ENCODE data around the gene SCGB2B2. TPM values are rescaled to one million over a fixed set of nuclear protein-coding genes. Genes with fewer than 3 reads are reported as not detected.

SCGB2B2 gene
- total RNA-seq, 2 experiments from 2014 or later: 0.30 to 0.42 TPM

DNA sequence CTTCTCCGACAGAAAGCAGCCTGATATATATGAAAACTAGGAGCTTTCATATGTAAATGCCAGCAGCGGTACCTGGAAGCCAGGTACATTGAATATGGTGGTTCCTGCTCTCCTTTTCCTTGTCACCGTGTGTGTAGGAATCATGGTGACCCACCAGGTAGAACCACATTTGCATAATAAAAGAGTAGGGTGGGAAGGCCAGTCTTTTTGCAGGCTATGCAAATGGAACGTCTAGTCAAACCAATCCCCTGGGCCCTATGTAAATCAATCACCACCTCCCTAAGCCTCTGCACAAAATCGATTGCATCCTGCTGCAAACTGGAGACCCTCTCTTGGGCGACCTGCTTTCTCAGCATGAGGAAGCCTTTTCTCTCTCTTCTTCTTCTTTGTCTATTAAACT, 34.9 kb upstream of the SCGB2B2 start:
- CTCF ChIA-PET: interaction anchor here (1.0 to 2.1 kb wide), 2 partner anchors 72 to 934 kb away, joined by 3 to 21 read pairs; no protein-coding TSS in a partner anchor

DNA sequence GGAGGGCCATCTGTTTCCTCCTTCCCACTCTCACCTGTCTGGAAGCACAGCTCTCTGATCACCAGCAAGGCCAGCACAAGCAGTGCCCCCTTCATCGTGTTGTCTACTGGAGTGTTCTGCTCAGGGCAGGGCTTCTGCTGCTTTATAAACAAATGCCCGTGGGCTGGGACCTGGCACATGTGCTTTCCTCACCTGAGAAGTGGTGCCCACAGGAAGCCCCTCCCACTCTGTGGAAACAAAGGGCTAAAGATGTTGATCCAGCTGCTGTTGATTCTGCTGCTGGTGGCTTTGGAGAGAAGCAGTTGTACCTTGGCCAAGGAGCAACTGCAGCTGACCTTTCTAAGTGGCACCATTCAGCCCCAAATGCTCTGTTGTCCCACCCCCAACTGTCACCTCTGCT, 30.7 kb upstream of the SCGB2B2 start:
- peaks cover 36% of the 10 kb centered on the region for H3K27me3 Mint-ChIP-seq
- H3K9me3 ChIP-seq (ENCODE audit: control insufficient read depth in 1 of 2, insufficient read depth in 1 of 2, low read length in 2 of 2): peaks cover 0 to 6% of the 10 kb centered on the region in 2 experiments

More for the DNA sequence above, 34.9 kb upstream of the SCGB2B2 start:
- Histone ChIP-seq H3K4me1 (ENCODE audit: insufficient read depth, low read length) (no peaks in the 10 kb centered on the region), H3K27me3 (ENCODE audit: control insufficient read depth in 1 of 2, insufficient read depth in 2 of 2, low read length in 2 of 2) (peaks cover 3 to 13% of the 10 kb centered on the region in 2 experiments), H3K9me3 (ENCODE audit: control insufficient read depth in 1 of 2, insufficient read depth in 1 of 2, low read length in 2 of 2) (peaks cover 4 to 17% of the 10 kb centered on the region in 2 experiments), H3K27ac (ENCODE audit: low read depth in 1 of 2, low read length in 2 of 2) (no peak overlapping the region), H3K36me3 (ENCODE audit: insufficient read depth, low read length) (no peaks in the 10 kb centered on the region), H3K4me3 (ENCODE audit: low read length) (no peak overlapping the region)
- H3K36me3 Mint-ChIP-seq (ENCODE audit: low read depth): no peaks in the 10 kb centered on the region
- H3K9me3 Mint-ChIP-seq: peaks cover 6% of the 10 kb centered on the region
- POLR2A ChIA-PET: interaction anchor here (0.6 kb wide), 1 partner anchor 32 kb away, joined by 3 read pairs; no protein-coding TSS in a partner anchor
- H3K4me1 Mint-ChIP-seq (ENCODE audit: low read depth): no peaks in the 10 kb centered on the region
- H3K27me3 Mint-ChIP-seq: peaks cover 38% of the 10 kb centered on the region
- no peak overlapping the region for H3K27ac Mint-ChIP-seq
- DNase-seq (no peak), ATAC-seq (ENCODE audit: poor library complexity) (no peak)
- intact Hi-C loops (cut with DNase I, micrococcal nuclease): loop anchor here (1.0 to 5.0 kb wide), 4 partner anchors 73 to 935 kb away; no protein-coding TSS in a partner anchor
- TF ChIP-seq, protein P1, sequence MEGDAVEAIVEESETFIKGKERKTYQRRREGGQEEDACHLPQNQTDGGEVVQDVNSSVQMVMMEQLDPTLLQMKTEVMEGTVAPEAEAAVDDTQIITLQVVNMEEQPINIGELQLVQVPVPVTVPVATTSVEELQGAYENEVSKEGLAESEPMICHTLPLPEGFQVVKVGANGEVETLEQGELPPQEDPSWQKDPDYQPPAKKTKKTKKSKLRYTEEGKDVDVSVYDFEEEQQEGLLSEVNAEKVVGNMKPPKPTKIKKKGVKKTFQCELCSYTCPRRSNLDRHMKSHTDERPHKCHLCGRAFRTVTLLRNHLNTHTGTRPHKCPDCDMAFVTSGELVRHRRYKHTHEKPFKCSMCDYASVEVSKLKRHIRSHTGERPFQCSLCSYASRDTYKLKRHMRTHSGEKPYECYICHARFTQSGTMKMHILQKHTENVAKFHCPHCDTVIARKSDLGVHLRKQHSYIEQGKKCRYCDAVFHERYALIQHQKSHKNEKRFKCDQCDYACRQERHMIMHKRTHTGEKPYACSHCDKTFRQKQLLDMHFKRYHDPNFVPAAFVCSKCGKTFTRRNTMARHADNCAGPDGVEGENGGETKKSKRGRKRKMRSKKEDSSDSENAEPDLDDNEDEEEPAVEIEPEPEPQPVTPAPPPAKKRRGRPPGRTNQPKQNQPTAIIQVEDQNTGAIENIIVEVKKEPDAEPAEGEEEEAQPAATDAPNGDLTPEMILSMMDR (IDR thresholded peaks at IDR 0.05): no peak
- no peak overlapping the region for H3K4me3 Mint-ChIP-seq

DNA sequence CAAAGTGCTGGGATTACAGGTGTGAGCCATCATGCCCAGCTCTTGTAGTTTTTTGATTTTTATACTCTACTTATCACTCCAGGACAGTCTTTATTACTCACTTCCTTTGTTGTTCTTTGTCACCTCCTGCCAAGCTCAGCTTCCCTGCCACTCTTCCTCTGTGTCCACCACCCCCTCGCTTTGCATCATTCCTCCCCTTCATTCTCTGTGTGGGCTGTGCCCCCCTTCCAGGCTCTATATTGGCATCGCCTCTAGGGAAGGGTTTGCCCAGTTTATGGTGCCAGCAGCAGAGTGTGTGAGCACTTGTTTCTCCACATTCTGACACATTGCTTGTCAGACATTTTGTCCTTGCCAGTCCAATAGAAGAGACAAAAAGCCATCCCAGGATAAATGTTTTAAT, 15.6 kb upstream of the SCGB2B2 start:
- intact Hi-C loops (cut with DNase I, micrococcal nuclease): no loop called here

More for the DNA sequence above, 30.7 kb upstream of the SCGB2B2 start:
- Histone ChIP-seq H3K27ac (ENCODE audit: low read depth in 1 of 2, low read length in 2 of 2) (no peak overlapping the region), H3K36me3 (ENCODE audit: insufficient read depth, low read length) (no peaks in the 10 kb centered on the region), H3K4me1 (ENCODE audit: insufficient read depth, low read length) (no peaks in the 10 kb centered on the region), H3K27me3 (ENCODE audit: control insufficient read depth in 1 of 2, insufficient read depth in 2 of 2, low read length in 2 of 2) (peaks cover 3 to 7% of the 10 kb centered on the region in 2 experiments), H3K4me3 (ENCODE audit: low read length) (no peak overlapping the region)
- no peak overlapping the region for H3K4me3 Mint-ChIP-seq
- no peak overlapping the region for H3K27ac Mint-ChIP-seq
- intact Hi-C loops (cut with DNase I, micrococcal nuclease): no loop called here
- ChIA-PET CTCF (no interaction called here), POLR2A (no interaction called here)
- DNase-seq (no peak), ATAC-seq (ENCODE audit: poor library complexity) (no peak)
- H3K9me3 Mint-ChIP-seq: peaks cover 2% of the 10 kb centered on the region
- TF ChIP-seq, protein P1 (IDR thresholded peaks at IDR 0.05): no peak
- no peaks in the 10 kb centered on the region for H3K4me1 Mint-ChIP-seq (ENCODE audit: low read depth)
- no peaks in the 10 kb centered on the region for H3K36me3 Mint-ChIP-seq (ENCODE audit: low read depth)

More for the DNA sequence above, 15.6 kb upstream of the SCGB2B2 start:
- Histone ChIP-seq H3K36me3 (ENCODE audit: insufficient read depth, low read length) (no peaks in the 10 kb centered on the region), H3K9me3 (ENCODE audit: control insufficient read depth in 1 of 2, insufficient read depth in 1 of 2, low read length in 2 of 2) (peaks cover 4 to 31% of the 10 kb centered on the region in 2 experiments), H3K4me1 (ENCODE audit: insufficient read depth, low read length) (no peaks in the 10 kb centered on the region), H3K4me3 (ENCODE audit: low read length) (no peak overlapping the region), H3K27ac (ENCODE audit: low read depth in 1 of 2, low read length in 2 of 2) (no peak overlapping the region), H3K27me3 (ENCODE audit: control insufficient read depth in 1 of 2, insufficient read depth in 2 of 2, low read length in 2 of 2) (peaks cover 3 to 14% of the 10 kb centered on the region in 2 experiments)
- no peak for DNase-seq
- H3K36me3 Mint-ChIP-seq (ENCODE audit: low read depth): peaks cover 17% of the 10 kb centered on the region
- TF ChIP-seq, protein P1 (IDR thresholded peaks at IDR 0.05): no peak
- POLR2A ChIA-PET: no interaction called here
- peaks cover 14% of the 10 kb centered on the region for H3K9me3 Mint-ChIP-seq
- H3K4me3 Mint-ChIP-seq: no peak overlapping the region
- no peak overlapping the region for H3K27ac Mint-ChIP-seq
- no peaks in the 10 kb centered on the region for H3K4me1 Mint-ChIP-seq (ENCODE audit: low read depth)
- ATAC-seq (ENCODE audit: poor library complexity): no peak
- CTCF ChIA-PET: no interaction called here
- peaks cover 40% of the 10 kb centered on the region for H3K27me3 Mint-ChIP-seq
